Right atrium auricular region (tissue), 2 donors: ENCODE measurements around the gene KCNQ1. TPM values are rescaled to one million over a fixed set of nuclear protein-coding genes. Genes with fewer than 3 reads are reported as not detected.

Experiments used
- DNase-seq: peaks from one replicate; pipeline ENCODE4 v3.0.0-alpha.2; 2019; ENCODE audit warnings: low spot score
- H3K27ac ChIP-seq, 2 donors: fragments of 200-600 bp; sonication (generic); 1 replicate in 1 of 2; 2 replicates in 1 of 2; pipeline ENCODE4 v1.5.1; 2016 to 2019
- H3K27me3 ChIP-seq, 2 donors: fragments of 200-600 bp; sonication (generic); one replicate each; pipeline versions ENCODE4 v1.5.1 to v1.6.0; 2017 to 2019
- H3K36me3 ChIP-seq: fragments of 200-600 bp; sonication (generic); one replicate; pipeline ENCODE4 v1.5.1; 2016
- H3K4me1 ChIP-seq, 2 donors: fragments of 200-600 bp; sonication (generic); one replicate each; pipeline versions ENCODE4 v1.5.1 to v1.6.0; 2017 to 2019
- H3K4me3 ChIP-seq, 2 donors: fragments of 200-600 bp; sonication (generic); 1 replicate in 1 of 2; 2 replicates in 1 of 2; pipeline ENCODE4 v1.5.1; 2017 to 2019; ENCODE audit warnings: mild to moderate bottlenecking in 1 of 2, moderate library complexity in 1 of 2
- H3K9me3 ChIP-seq, 2 donors: fragments of 200-600 bp; sonication (generic); one replicate each; pipeline ENCODE4 v1.5.1; 2019
- CTCF ChIP-seq, 2 donors: fragments of 200-600 bp; sonication (generic); IDR thresholded peaks; one replicate each; pipeline ENCODE4 v1.5.1; 2019; ENCODE audit warnings: antibody characterized with exemption in 2 of 2
- total RNA-seq, 2 donors: library from RNA; depleted of rRNA; stranded (reverse); fragments of >200 nt; gene quantifications; one replicate each; pipeline ENCODE4 v1.1.0, GENCODE V29; 2016

Gene KCNQ1
- total RNA-seq, 2 donors from 2014 or later = 12.7 to 25.1 TPM

DNA sequence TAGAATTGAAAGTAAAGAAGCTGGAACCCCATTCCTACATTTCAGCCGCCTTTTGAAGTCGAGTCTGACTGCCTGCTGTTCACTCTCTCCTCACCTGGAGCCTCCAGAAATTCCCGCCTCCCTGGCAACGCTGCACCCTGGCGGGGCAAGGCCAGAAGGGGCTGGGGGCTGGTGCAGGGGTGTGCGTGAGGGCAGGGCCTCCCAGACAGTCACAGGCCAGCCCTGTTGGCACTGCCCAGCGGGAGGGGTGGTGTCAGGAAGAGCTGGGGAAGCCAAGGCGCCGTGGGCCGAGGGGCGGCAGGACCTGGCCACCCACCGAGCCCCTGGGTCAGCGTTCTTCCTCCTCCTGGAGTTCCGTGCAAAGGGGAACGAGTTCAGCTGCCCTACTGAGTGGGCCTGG lies 131.7 kb downstream of the KCNQ1 start:
- no peak for DNase-seq
- no peak for TF ChIP-seq CTCF (IDR thresholded peaks at IDR 0.05)
- Histone ChIP-seq H3K36me3 (no peaks in the 10 kb centered on the region), H3K4me1 (peaks cover 0 to 14% of the 10 kb centered on the region in 2 donors), H3K9me3 (no peaks in the 10 kb centered on the region), H3K27ac (no peak overlapping the region), H3K4me3 (no peak overlapping the region), H3K27me3 (no peaks in the 10 kb centered on the region)

GRCh38 chr11:2577031-2577990 lies 132.5 kb downstream of the KCNQ1 start:
- no peak overlapping the region for H3K27ac ChIP-seq
- no peak for TF ChIP-seq CTCF (IDR thresholded peaks at IDR 0.05)
- no peaks in the 10 kb centered on the region for H3K9me3 ChIP-seq
- no peak overlapping the region for H3K4me3 ChIP-seq
- no peaks in the 10 kb centered on the region for H3K27me3 ChIP-seq
- H3K4me1 ChIP-seq = peaks cover 0 to 14% of the 10 kb centered on the region in 2 donors
- no peak for DNase-seq
- no peaks in the 10 kb centered on the region for H3K36me3 ChIP-seq

DNA sequence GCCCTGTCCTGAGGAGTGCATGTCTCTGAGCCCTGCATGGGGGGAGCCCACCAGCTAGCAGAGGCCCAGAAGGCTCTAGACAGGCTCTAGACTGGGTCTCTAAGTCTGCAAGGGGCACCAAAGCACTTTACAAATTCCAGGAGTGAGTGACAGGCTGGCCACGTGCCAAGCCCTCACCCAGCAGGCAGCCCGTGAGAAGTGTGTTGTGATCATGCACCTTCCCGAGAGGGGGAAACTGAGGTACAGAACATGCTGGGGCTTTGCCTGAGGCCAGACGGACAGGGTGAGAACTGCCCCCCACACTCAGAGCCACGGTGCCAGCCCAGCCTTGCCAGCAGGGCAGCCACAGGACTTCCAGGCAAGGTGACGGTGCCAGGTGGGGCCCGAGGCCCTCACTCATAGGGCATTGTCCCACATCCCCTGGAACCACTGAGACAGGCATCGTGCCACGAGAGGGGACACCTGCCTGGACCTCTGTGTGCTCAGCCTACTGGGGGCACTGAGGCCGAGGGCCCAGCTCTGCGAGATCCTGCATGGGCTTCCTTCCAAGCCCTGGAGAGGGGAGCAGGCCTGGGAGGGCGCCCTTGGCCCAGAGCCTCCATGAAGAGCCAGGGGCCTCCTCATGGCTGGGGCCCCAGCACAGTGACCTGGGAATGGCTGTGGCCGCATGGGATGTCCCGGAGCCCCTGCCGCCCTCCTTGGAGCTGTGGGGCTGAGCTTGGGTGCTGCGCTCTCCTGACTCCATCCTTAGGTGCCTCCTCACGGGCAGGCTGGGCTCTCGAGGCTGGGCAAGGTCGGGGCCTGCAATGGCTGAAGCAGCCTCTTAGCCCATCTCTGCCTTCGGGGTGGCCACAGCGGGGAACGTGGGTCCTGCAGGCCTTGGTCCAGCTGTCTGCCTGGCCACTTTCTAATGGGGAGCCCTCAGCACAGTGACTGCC lies 133.5 kb downstream of the KCNQ1 start:
- no peak overlapping the region for H3K4me3 ChIP-seq
- no peak for TF ChIP-seq CTCF (IDR thresholded peaks at IDR 0.05)
- no peak overlapping the region for H3K27ac ChIP-seq
- no peak for DNase-seq
- peaks cover 0 to 14% of the 10 kb centered on the region in 2 donors for H3K4me1 ChIP-seq
- no peaks in the 10 kb centered on the region for H3K27me3 ChIP-seq
- H3K9me3 ChIP-seq = no peaks in the 10 kb centered on the region
- H3K36me3 ChIP-seq = no peaks in the 10 kb centered on the region

GRCh38 chr11:2578929-2579270 lies 134.1 kb downstream of the KCNQ1 start:
- no peak for TF ChIP-seq CTCF (IDR thresholded peaks at IDR 0.05)
- H3K36me3 ChIP-seq = no peaks in the 10 kb centered on the region
- no peak overlapping the region for H3K27ac ChIP-seq
- no peaks in the 10 kb centered on the region for H3K27me3 ChIP-seq
- H3K4me3 ChIP-seq = no peak overlapping the region
- H3K4me1 ChIP-seq = peaks cover 0 to 14% of the 10 kb centered on the region in 2 donors
- no peaks in the 10 kb centered on the region for H3K9me3 ChIP-seq
- DNase-seq = no peak

DNA sequence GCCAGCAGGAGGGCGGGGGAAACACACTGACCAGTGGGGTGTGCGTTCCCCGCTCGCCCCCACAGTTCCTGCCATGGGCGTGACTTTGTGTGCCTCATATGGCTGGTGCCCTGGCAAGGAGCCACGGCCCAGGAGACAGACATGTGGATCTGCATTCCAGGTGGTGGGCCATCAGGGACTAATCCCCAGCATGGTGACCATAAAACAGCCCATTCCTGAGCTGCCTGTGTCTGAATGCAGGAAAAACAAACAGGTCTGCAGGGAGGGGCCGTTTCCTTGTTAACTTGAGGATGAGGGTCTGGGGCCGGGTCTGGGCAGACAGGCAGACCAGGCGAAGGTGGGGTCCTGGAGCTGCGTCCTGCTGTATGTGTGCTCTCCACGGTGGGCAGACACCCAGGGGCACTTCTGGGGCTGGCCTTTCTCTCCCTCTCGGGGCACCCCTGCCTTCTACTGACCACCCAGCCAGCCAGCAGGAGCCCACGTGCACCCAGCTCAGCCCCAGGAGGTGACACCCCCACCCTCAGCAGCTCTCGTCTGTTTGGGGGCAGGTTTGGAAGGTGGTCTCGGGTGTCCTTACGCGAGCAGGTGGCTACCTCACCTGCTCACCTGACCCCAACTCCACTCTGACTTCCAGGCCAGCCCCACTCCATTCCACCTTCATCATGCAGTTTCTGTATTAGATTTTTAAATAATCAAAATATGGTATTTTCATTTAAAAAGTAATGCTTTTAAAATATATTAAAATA lies 134.7 kb downstream of the KCNQ1 start:
- Histone ChIP-seq H3K9me3 (no peaks in the 10 kb centered on the region), H3K27me3 (no peaks in the 10 kb centered on the region), H3K27ac (no peak overlapping the region), H3K36me3 (no peaks in the 10 kb centered on the region), H3K4me1 (peaks cover 0 to 14% of the 10 kb centered on the region in 2 donors), H3K4me3 (no peak overlapping the region)
- DNase-seq = no peak
- TF ChIP-seq CTCF (IDR thresholded peaks at IDR 0.05) = no peak
